Measurements from ENCODE around the gene GFOD1.
"Not testable (repeated sequence)": the region's sequence is repeated elsewhere in the genome, so short reads cannot be mapped to it uniquely, and the experiment has no call there.

Gene GFOD1

GRCh38 chr6:13439644-13440043 lies 47.8 kb downstream of the GFOD1 start:
- DNase-seq (ENCODE audit: low read depth): no peak

- no peak for DNase-seq (ENCODE audit: low read depth)
These were observed 49.3 kb downstream of the GFOD1 start for GRCh38 chr6:13438126-13438525.

GRCh38 chr6:13437218-13437996 lies 50.0 kb downstream of the GFOD1 start:
- no peak for DNase-seq (ENCODE audit: low read depth)

DNA sequence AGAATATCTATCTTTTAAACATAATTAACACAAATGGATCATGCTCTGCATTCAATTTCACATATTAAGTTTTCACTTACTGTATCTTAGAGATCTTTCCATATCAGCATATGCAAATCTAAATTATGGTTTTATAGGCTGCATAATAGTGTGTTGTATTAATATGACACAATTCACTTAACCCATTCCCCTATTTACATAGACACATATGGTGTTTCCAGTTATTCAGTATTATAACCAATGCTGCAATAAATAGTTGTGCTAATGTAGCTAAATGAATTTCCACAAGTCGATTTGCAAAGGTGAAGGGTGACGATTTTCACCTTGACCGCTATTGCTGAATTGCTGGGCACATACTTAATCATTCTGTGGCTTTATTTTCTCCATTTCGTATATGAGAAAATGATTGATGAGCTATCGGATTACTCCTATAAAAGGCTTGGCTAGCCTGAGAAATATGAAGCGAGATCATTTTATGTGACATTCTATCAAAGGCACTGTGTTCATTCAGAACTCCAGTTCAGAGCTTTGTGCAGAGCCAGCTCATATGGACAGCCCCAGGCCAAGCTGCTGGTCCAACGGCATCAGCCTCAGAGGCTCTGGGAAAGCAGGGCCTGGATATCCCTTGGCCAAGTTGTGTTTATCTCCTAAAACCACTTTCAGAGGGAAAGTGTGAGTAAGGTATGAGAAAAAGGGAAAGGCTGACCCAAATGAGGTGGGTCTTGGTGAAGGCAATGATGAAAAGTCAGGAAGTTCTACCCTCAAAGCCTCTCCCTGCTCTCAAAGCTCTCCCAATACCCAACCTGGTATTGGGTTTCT lies 50.8 kb downstream of the GFOD1 start:
- no peak for DNase-seq (ENCODE audit: low read depth)

DNA sequence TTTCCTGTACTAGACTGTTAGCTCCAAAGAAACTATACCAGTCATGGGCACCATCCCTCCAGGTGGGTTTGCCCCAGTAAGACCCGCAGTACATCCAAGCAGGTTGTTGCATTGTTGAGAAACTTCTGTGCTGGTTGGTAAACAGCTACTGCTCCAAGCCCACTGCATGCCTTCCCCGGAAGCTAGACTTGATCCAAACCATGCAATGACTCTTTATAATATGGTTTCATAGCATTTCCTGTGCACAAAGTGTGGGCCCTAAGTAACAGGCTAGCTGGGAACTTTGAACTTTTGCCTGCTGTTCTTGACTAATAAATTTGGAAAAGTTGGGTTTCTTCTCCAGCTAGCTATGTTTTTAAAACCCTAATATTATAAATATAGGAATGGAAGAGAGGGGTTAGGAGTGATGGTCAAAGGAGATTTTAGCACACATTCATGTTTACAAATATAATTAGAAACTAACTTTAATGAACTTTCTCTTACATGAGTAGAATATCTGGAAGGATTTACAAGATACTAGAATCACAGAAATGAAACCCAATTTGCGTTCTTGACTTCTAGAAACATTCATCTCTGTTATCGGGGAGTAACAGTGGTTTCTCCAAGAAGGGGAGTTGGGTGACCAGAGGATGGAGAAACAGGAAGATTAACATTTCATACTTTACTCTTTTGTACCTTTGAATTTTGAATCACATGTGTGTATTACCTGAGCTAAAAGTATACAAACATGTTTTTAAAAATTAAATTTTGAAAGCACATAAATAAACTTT lies 51.7 kb downstream of the GFOD1 start:
- DNase-seq (ENCODE audit: low read depth): no peak

- DNase-seq (ENCODE audit: low read depth): no peak
These were observed 52.6 kb downstream of the GFOD1 start for GRCh38 chr6:13434777-13435176.

DNA sequence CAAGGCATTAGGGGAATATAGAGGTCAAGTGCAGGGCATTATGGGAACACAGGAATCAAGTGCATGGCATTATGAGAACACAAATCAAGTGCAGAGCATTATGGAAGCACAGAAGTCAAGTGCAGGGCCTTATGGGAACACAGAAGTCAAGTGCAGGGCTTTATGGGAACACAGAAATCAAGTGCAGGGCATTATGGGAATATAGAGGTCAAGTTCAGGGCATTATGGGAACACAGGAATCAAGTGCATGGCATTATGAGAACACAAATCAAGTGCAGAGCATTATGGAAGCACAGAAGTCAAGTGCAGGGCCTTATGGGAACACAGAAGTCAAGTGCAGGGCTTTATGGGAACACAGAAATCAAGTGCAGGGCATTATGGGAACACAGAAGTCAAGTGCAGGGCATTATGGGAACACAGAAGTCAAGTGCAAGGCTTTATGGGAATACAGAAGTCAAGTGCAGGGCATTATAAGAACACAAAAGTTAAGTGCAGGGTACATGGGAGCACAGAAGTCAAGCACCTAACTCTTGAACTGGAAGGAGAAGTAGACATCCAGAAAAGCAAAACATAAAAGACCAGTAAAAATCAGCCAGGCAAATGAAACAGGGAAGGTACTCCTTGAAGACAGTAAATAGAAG lies 53.1 kb downstream of the GFOD1 start:
- DNase-seq (ENCODE audit: low read depth): not testable (repeated sequence)

GRCh38 chr6:13433709-13434121 lies 53.7 kb downstream of the GFOD1 start:
- no peak for DNase-seq (ENCODE audit: low read depth)

DNA sequence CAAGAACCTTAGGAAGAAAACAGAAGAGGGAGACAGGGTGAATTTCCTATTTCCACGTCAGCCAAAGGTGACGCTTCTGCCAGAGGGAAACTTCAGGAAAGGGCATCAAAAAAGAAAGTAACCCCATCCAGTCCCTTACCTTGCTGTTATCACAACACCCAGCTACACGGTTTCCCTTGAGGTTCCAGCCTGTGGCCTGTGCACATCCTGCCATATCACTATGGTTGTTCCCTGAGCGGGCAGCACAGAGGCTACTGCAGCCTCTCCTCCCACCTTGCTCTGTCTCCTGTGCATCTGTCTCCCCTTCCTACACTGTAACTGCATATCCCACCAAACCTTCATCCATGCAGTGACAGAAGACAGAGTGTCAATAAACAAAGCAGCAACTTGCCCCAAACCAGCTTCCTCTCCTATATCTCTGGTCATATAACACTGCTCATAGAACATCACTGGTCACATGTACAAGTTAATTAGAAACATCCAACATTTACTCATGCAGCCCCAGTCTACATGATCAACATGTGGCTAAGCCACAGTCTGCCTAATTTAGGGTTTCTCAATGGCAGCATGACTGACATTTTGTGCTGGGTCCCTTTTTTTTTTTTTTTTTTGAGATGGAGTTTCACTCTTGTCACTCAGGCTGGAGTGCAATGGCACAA lies 54.7 kb downstream of the GFOD1 start:
- DNase-seq (ENCODE audit: low read depth): no peak

DNA sequence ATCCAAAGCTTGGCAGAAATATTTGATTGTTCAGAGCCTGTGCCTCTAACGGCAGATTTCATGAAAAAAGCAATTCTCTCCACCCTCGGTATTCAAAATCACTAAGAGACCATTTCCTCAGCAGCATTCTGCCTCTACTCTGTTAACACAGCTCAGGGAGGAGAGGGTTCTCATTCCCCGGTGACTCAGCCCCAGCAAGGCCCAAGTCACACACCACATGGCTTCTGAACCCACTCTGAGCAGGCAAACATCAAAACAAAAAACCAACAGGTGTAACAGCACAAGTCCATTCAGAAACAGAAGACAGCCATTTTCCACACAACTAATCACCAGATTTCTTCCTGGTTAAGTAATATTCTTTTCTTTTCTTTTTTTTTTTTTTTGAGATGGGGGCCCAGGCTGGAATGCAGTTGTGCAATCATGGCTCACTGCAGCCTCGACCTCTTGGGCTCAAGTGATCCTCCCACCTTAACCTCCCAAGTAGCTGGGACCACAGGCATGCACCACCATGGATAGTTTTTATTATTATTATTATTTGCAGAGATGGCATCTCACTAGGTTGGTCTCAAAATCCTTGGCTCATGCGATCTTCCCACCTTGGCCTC lies 55.4 kb downstream of the GFOD1 start:
- DNase-seq (ENCODE audit: low read depth): no peak

DNA sequence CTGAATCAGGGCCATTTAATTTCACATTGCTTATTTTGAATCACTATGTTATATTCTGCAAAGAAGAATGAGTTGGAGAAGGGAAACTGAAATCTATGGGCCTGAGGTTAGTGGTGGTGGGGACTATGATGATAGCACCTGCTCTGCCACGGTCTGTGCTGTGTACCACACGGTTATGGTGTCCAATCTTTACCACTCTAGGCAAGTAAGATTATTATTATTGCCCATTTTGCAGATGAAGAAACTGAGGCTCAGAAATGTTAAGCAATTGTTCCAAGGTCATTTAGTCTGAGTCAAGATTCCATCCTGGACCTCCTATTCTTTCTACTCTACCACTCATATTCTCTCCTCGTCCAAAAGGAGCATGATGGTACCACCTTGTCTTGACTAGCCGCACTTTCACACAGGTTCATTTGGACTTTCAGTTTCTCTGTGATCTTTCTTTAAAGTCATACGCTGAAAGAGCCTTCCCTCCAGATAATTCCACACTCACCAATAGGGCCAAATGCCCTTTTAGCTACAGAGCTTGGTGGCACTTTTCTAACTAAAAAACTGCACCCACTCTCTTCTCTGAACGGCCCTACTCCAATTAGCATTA lies 56.2 kb downstream of the GFOD1 start:
- no peak for DNase-seq (ENCODE audit: low read depth)

- no peak for DNase-seq (ENCODE audit: low read depth)
These were observed 58.0 kb downstream of the GFOD1 start for GRCh38 chr6:13429406-13429753.

DNA sequence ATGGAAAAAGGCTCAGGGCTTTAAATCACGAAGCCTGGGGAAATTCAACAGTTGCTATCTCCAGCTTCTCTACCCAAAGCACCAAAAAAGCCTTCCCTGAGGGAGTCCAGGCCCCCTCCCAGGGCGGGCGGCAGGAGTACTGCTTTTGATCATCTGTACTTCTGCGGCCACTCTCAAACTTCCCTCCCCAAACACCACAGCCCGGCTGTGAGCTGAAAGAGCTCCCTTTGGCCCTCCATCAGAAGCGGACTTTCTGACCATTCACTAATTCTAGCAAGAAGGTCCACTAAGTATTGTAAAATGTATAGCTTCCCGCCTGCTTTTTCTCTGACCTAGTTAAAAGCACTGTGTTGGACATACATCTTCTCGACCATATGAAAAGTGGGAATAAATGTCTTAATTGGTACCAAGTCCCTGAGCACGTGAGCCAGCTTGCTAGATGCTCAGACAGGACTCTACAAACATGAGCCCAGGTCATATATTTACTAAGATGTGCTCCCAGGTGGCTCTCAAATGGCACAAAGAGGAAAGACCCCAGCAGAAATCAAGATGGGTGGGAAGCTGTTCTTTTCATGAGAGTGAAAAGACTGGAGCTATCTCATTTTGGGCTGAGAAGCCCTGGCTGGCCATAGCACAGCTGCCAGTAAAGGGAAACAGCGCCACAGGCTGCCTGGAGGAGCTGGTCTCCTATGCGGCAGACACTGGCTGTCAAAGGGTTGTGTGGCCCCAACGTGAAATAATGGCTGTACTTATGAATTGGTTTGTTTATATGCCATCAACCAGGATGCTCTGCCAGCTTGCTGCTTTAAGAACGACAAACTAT lies 58.6 kb downstream of the GFOD1 start:
- DNase-seq (ENCODE audit: low read depth): no peak

- peak; percentile 46 for DNase-seq (ENCODE audit: low read depth)
These were observed 59.4 kb downstream of the GFOD1 start for GRCh38 chr6:13427801-13428582.

- no peak for DNase-seq (ENCODE audit: low read depth)
These were observed 60.1 kb downstream of the GFOD1 start for GRCh38 chr6:13427316-13427715.

- no peak for DNase-seq (ENCODE audit: low read depth)
These were observed 61.2 kb downstream of the GFOD1 start for GRCh38 chr6:13425943-13426931.

GRCh38 chr6:13425270-13425873 lies 62.0 kb downstream of the GFOD1 start:
- DNase-seq (ENCODE audit: low read depth): no peak
